ENCODE data around the gene KRTAP2-3. TPM values are rescaled to one million over a fixed set of nuclear protein-coding genes. Genes with fewer than 3 reads are reported as not detected.

KRTAP2-3 gene
- total RNA-seq, 1 donor from 2014 or later: not detected

- intact Hi-C loops (cut with DNase I): no loop called here
- no peak for DNase-seq (ENCODE audit: low spot score)
- no peak for ATAC-seq
These were observed 50.6 kb downstream of the KRTAP2-3 start for GRCh38 chr17:41009301-41009760.

Other genes with a start within 250 kb of the KRTAP2-3 start
- 34.1 TPM for gene KRT10, start 237.5 kb downstream of the KRTAP2-3 start, total RNA-seq
- not detected for gene KRT12, start 192.9 kb downstream of the KRTAP2-3 start, total RNA-seq
- not detected for gene KRT20, start 174.9 kb downstream of the KRTAP2-3 start, total RNA-seq
- gene KRT23, start 122.5 kb downstream of the KRTAP2-3 start, total RNA-seq: 0.53 TPM
- not detected for gene KRT39, start 93.2 kb downstream of the KRTAP2-3 start, total RNA-seq
- gene KRT40, start 75.8 kb downstream of the KRTAP2-3 start, total RNA-seq: not detected
- not detected for gene KRTAP3-3, start 66.0 kb downstream of the KRTAP2-3 start, total RNA-seq
- gene KRTAP3-2, start 60.2 kb downstream of the KRTAP2-3 start, total RNA-seq: not detected
- gene KRTAP3-1, start 51.0 kb downstream of the KRTAP2-3 start, total RNA-seq: not detected
- not detected for gene KRTAP1-5, start 32.9 kb downstream of the KRTAP2-3 start, total RNA-seq
- gene KRTAP1-4, start 29.9 kb downstream of the KRTAP2-3 start, total RNA-seq: not detected
- gene KRTAP1-3, start 25.2 kb downstream of the KRTAP2-3 start, total RNA-seq: not detected
- not detected for gene KRTAP1-1, start 18.7 kb downstream of the KRTAP2-3 start, total RNA-seq
- gene KRTAP2-1, start 12.8 kb downstream of the KRTAP2-3 start, total RNA-seq: not detected
- gene KRTAP2-2, start 4.9 kb downstream of the KRTAP2-3 start, total RNA-seq: not detected
- not detected for gene KRTAP2-4, start 5.8 kb upstream of the KRTAP2-3 start, total RNA-seq
- gene KRTAP4-7, start 24.0 kb upstream of the KRTAP2-3 start, total RNA-seq: not detected
- gene KRTAP4-8, start 38.0 kb upstream of the KRTAP2-3 start, total RNA-seq: not detected
- gene KRTAP4-16, start 42.1 kb upstream of the KRTAP2-3 start, total RNA-seq: not detected
- gene KRTAP4-9, start 45.3 kb upstream of the KRTAP2-3 start, total RNA-seq: not detected
- gene KRTAP4-11, start 58.3 kb upstream of the KRTAP2-3 start, total RNA-seq: not detected
- gene KRTAP4-12, start 64.1 kb upstream of the KRTAP2-3 start, total RNA-seq: not detected
- not detected for gene KRTAP4-6, start 80.4 kb upstream of the KRTAP2-3 start, total RNA-seq
- not detected for gene KRTAP4-5, start 89.7 kb upstream of the KRTAP2-3 start, total RNA-seq
- not detected for gene KRTAP4-4, start 100.6 kb upstream of the KRTAP2-3 start, total RNA-seq
- gene KRTAP4-3, start 108.1 kb upstream of the KRTAP2-3 start, total RNA-seq: not detected
- not detected for gene KRTAP4-2, start 118.1 kb upstream of the KRTAP2-3 start, total RNA-seq
- gene KRTAP4-1, start 124.8 kb upstream of the KRTAP2-3 start, total RNA-seq: not detected
- not detected for gene KRTAP9-1, start 129.8 kb upstream of the KRTAP2-3 start, total RNA-seq
- not detected for gene KRTAP9-2, start 166.5 kb upstream of the KRTAP2-3 start, total RNA-seq
- gene KRTAP9-3, start 172.3 kb upstream of the KRTAP2-3 start, total RNA-seq: not detected
- gene KRTAP9-8, start 177.9 kb upstream of the KRTAP2-3 start, total RNA-seq: not detected
- gene KRTAP9-4, start 189.6 kb upstream of the KRTAP2-3 start, total RNA-seq: not detected
- not detected for gene KRTAP9-9, start 195.3 kb upstream of the KRTAP2-3 start, total RNA-seq
- not detected for gene KRTAP9-6, start 205.3 kb upstream of the KRTAP2-3 start, total RNA-seq
- gene KRTAP9-7, start 215.6 kb upstream of the KRTAP2-3 start, total RNA-seq: not detected
- gene KRTAP29-1, start 242.7 kb upstream of the KRTAP2-3 start, total RNA-seq: not detected
- gene KRTAP16-1, start 249.2 kb upstream of the KRTAP2-3 start, total RNA-seq: not detected

All from sciatic nerve (tissue), 2 donors.